H1 (cell line): ENCODE data around the gene FREM2. TPM values are rescaled to one million over a fixed set of nuclear protein-coding genes. Genes with fewer than 3 reads are reported as not detected.

Experiments used
- ASH2L ChIP-seq: fragments of 200-600, 300-600 bp; sonication (generic); IDR thresholded peaks from one replicate; pipeline ENCODE4 v1.7.1; 2017; ENCODE audit warnings: low read length
- BACH1 ChIP-seq: IDR thresholded peaks from 2 replicates; pipeline ENCODE4 v1.6.1; 2012; ENCODE audit warnings: low read length, improper control_type of control experiment
- CHD7 ChIP-seq: fragments of 300-600 bp; sonication (generic); IDR thresholded peaks from 2 replicates; pipeline ENCODE4 v1.7.1; 2012; ENCODE audit warnings: low read length, moderate library complexity, mild to moderate bottlenecking, inconsistent platforms; ENCODE audit not compliant: insufficient replicate concordance
- CTBP2 ChIP-seq: IDR thresholded peaks from 2 replicates; pipeline ENCODE4 v1.7.0; 2011; ENCODE audit warnings: borderline replicate concordance, mild to moderate bottlenecking, moderate library complexity, mixed read lengths, low read length; ENCODE audit not compliant: insufficient read depth, insufficient read length
- JUN ChIP-seq: IDR thresholded peaks from 2 replicates; pipeline ENCODE4 v1.6.1; 2011; ENCODE audit warnings: low read depth, mild to moderate bottlenecking, improper control_type of control experiment, low read length
- KDM1A ChIP-seq: fragments of 200-600, 300-600 bp; sonication (generic); IDR thresholded peaks from 2 replicates; pipeline ENCODE4 v1.7.1; 2016; ENCODE audit warnings: mild to moderate bottlenecking, low read length, borderline replicate concordance
- NANOG ChIP-seq: IDR thresholded peaks from 2 replicates; pipeline ENCODE4 v1.6.1; 2011; ENCODE audit warnings: low read length, low read depth, mild to moderate bottlenecking, inconsistent platforms; ENCODE audit not compliant: insufficient read depth, poor library complexity, severe bottlenecking
- RFX5 ChIP-seq: IDR thresholded peaks from 2 replicates; pipeline ENCODE4 v1.6.1; 2011; ENCODE audit warnings: low read depth, low read length, improper control_type of control experiment, borderline replicate concordance
- SIRT6 ChIP-seq: IDR thresholded peaks from one replicate; pipeline ENCODE4 v1.7.1; 2012; ENCODE audit warnings: low read length, inconsistent platforms
- polyA plus RNA-seq, 7 experiments: library from polyadenylated mRNA; depleted of rRNA in 3 of 7; stranded (reverse) in 5 of 7; unstranded in 2 of 7; fragments of >200 nt in 5 of 7; fragments of 200-250 nt in 2 of 7; gene quantifications; 1 replicate in 5 of 7; 2 replicates in 1 of 7; 4 replicates in 1 of 7; pipeline versions ENCODE4 v1.2.1 to v1.2.3, GENCODE V29; 2011 to 2013; ENCODE audit warnings: missing spikeins in 2 of 7, mixed read lengths in 2 of 7
- total RNA-seq: library from RNA; stranded (reverse); fragmentation: NEBNext Ultra II Directional; extraction: Animal tissue kit (Norgen Biotek cat#: 25700); gene quantifications from 2 replicates; pipeline ENCODE4 v1.2.1, GENCODE V29; 2021

FREM2 gene
- total and polyA plus RNA-seq, 2 of the 8 experiments (the other 6 are each of a cell fraction or from before 2014, with no cell fraction given): 11.6 to 22.8 TPM

GRCh38 chr13:38844581-38844980 is 157.7 kb downstream of the FREM2 start (continued):
- TF ChIP-seq CHD7 (no peak), SIRT6 (no peak), NANOG (no peak), ASH2L (no peak), CTBP2 (no peak), KDM1A (no peak), BACH1 (no peak), RFX5 (no peak), JUN (no peak)
